Mucosa of gallbladder (tissue), 1 donor: ENCODE measurements around the gene CDK8. TPM values are rescaled to one million over a fixed set of nuclear protein-coding genes. Genes with fewer than 3 reads are reported as not detected.
"Not testable (repeated sequence)": the region's sequence is repeated elsewhere in the genome, so short reads cannot be mapped to it uniquely, and the experiment has no call there.

ENCODE experiments used
- DNase-seq: peaks from one replicate; pipeline ENCODE4 v3.0.0-alpha.2; 2020; ENCODE audit warnings: low spot score
- total RNA-seq: library from RNA; stranded (reverse); gene quantifications from one replicate; pipeline ENCODE4 v1.2.1, GENCODE V29; 2021
- donor health status: DM: no; HTN: no; CAD: no.

Gene CDK8
- total RNA-seq, 1 donor from 2014 or later: 19.9 TPM

DNA sequence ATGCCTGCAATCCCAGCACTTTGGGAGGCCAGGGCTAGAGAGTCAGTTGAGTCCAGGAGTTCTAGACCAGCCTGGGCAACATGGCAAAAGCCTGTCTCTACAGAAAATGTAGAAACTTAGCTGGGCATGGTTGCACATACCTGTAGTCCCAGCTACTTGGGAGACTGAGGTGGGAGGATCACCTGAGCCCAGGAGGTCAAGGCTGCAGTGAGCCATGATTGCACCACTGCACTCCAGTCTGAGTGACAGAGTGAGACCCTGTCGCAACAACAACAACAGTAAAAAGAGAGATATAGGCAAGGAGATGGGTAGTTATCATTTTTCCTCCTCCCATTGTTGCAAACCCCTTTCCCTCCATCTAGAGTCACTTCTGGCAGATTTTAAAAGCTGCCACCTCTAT lies 62.2 kb downstream of the CDK8 start:
- DNase-seq: not testable (repeated sequence)

DNA sequence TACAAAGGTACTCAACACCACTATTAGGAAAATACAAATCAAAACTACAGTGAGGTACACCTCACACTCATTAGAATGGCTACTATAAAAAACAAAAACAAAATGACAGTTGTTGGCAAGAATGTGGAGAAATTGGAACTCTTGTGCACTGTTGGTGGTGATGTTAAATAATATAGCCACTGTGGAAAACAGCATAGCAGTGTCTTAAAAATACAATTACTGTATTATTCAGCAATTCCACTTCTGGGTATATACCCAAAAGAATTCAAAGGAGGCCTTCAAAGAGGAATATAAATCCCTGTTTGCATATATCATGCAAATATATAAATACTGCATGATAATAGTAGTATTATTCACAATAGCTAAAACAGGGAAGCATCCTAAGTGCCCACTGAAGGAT lies 66.8 kb downstream of the CDK8 start:
- no peak for DNase-seq

DNA sequence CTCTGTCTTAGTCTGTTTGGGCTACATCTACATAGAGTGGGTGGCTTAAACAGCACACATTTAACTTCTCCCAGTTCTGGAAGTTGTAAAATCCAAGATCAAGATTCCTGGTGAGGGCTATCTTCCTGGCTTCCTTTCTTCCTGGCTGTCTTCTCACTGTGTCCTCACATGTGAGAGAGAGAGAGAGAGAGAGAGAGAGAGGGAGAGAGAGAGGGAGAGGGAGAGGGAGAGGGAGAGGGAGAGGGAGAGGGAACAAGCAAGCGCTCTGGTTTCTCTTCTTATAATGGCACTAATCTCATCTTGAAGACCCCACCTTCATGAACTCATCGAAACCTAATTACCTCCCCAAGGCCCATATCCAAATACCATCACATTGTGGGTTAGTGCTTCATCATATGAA lies 69.2 kb downstream of the CDK8 start:
- DNase-seq: no peak

- DNase-seq: no peak
Observed at GRCh38 chr13:26323764-26324163, 69.8 kb downstream of the CDK8 start.

- DNase-seq: no peak
Observed at GRCh38 chr13:26324294-26324693, 70.4 kb downstream of the CDK8 start.

DNA sequence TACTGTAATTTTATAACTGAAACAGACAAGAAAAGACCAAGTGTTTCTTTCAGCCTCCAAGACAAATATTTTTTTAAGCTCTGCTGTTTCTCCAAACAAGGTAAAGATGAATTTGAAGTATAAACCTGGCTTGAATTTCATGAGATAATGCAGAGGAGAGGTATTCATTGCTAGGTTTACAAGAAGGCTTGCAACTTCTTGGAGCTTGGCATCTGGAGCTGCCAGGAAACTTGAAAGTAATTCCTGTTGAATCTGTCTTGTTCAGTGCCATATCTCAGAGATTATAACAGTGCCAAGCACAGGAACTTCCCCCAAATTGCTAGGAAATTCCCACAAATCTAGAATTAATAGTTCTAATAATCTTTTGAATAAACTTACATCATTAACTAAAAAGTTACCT lies 70.9 kb downstream of the CDK8 start:
- no peak for DNase-seq

DNA sequence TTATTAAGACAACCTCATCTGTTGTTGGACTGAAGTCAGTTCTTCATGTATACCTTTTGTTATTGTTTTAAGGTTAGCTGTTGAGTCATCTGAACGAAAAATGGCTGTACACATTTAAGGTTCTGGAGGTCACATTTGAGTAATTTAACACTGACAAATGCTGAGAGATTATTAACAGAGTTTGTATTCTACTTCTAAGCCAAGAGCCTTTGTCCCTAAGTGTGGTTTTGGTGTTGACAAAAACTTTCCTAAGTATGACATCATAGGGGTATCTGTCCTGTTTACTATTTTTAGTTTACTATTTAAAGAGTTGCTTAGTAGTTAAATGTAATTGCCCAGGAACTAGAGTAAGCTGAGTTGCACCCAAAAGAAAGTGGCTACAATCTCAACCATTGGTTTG lies 71.9 kb downstream of the CDK8 start:
- DNase-seq: no peak

GRCh38 chr13:26326562-26326961 lies 72.6 kb downstream of the CDK8 start:
- no peak for DNase-seq

- DNase-seq: no peak
Observed at GRCh38 chr13:26327940-26328725, 74.2 kb downstream of the CDK8 start.

DNA sequence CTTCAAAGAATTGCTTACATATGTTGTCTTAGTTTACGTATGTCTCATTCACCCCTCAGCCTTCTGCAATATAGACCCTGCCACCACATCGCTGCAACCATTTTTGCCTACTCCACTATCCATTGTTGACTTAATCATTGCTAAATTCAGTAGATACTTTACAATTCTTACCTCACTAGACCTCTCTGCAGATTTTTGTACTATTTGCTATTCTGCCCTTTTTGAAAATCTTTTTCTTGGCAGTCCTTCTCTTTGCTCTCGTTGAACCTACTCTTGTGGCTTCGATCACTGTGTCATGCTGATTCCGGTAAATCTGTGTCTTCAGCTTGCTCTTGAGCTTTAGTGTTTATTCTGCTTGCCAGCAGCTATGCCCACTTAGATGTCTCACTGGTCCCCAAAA lies 81.2 kb downstream of the CDK8 start:
- DNase-seq: no peak

DNA sequence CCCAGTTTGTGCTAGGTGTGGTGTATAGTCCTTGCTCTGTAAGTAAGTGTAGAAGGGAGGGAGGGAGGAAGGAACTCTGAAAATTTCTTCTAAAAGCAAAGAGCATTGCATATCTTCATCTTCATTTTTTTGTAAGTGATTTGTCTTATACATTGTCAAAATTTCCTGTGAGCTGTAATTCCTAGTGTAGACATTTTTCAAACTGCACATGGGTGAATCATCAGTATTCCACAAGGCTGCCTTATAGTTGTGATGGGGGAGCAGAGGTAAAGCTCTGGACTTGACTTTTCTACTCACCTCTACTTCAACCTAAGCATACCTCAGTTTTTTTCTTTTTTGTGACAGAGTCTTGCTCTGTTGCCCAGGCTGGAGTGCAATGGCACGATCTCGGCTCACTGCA lies 86.9 kb downstream of the CDK8 start:
- DNase-seq: no peak

- no peak for DNase-seq
Observed at GRCh38 chr13:26342898-26343297, 89.0 kb downstream of the CDK8 start.

- no peak for DNase-seq
Observed at GRCh38 chr13:26343816-26344215, 89.9 kb downstream of the CDK8 start.

DNA sequence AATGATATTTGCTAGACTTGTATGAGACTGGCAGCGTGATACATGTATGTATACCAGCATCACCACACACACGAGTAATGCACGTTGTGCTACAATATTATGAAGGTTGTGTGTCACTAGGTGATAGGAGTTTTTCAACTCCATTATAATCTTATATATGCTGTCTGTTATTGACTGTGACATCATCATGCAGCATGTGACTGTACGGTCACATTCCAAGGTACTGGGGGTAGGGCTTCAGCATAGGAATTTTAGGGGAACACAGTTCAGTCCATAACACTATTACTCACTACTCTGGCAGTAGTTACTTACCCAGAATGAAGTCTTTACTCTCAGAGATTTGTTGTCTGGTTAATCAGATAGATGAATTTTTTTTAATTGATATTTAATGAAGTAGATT lies 91.1 kb downstream of the CDK8 start:
- no peak for DNase-seq

- no peak for DNase-seq
Observed at GRCh38 chr13:26348966-26349365, 95.0 kb downstream of the CDK8 start.

DNA sequence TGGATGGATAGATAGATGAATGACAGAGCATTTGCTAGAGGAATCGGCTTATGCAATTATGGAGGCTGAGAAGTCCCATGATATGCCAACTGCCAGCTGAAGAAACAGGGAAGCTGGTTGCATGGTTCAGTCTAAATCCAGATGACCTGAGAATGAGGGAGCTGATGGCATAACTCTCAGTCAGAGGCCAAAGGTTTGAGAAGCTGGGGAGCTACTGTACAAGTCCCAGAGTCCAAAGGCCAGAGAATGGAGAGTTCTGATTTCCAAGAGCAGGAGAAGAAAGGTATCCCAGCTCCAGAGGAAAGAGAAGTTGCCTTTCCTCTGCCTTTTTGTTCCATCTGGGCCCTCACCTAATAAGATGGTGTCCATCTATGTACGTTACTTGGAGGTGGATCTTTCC lies 108.3 kb downstream of the CDK8 start:
- no peak for DNase-seq

- no peak for DNase-seq
Observed at GRCh38 chr13:26370553-26370952, 116.6 kb downstream of the CDK8 start.

DNA sequence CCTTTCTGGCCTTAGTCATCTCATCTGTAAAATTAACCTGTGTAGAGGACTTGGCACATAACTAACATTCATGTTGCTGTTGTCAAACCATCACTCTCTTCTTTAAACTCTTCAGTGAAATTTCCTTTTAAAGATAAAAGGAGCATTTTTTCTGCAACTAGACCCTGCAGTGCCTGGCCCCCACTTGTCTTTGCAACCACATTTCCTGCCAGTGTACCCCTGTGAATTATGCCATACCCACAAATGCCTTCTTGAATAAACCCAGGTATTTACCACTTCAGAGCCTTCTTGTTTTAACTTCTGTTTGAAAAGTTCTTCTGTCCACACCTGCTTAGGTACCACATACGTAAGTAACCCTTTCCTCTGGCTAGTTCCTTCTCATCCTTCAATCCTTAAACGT lies 118.8 kb downstream of the CDK8 start:
- DNase-seq: no peak

DNA sequence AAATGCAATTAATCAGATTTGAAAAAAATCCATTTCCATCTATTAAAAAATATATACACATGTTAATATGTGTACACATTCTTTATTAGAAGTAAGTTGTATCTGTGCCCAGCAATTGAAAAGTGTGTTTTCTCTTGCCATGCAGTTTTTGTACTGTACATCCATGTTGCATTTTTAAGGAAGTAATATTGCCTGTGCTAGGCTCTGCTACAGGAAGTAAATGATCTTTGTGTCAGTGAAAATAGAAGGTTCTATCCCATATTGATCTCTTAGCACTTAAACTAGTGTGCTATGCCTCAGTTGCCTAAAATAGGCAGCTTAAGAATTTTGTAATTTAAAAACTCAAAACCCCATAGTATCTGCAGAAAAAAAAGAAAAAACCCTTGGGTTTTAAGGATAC lies 122.5 kb downstream of the CDK8 start:
- DNase-seq: no peak

- DNase-seq: no peak
Observed at GRCh38 chr13:26377038-26377437, 123.1 kb downstream of the CDK8 start.

GRCh38 chr13:26378116-26378515 lies 124.2 kb downstream of the CDK8 start:
- DNase-seq: no peak

DNA sequence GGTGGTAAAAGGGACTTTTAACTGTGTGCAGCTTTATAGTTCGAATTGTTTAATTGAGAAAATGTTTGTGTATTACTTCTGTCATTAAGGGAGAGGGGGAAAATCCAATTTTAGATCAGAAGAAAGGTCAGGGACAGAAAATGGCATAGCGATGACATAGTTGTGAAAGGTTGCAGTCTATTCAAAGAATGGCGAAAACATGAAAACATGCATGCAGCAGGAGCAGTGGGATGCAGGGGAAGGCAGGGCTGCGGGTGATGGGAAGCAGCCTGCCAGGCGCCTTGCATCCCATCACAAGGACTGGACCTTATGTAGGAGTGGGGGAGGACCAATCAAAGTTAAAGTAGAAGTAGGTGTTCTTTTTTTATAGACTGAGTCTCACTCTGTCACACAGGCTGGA lies 125.9 kb downstream of the CDK8 start:
- no peak for DNase-seq

GRCh38 chr13:26380930-26381329 lies 127.0 kb downstream of the CDK8 start:
- DNase-seq: no peak

DNA sequence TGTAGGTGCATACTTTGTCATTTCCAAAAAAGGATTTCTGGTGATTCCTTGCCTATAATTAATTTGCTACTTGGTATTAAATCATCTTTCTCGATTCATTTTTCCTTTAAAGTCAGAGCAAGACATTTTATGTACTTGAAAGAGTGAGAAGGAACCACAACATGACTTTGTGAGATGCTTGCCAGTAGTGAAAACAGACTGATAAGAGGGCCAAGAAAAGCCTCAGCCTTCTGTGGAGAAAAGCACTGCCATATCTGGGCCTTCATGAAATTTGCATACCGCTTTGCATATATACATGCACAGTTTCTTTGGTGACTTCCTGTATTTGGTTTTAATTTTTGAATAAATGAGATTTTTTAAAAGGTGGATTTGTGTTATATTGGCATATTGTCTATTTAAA lies 128.4 kb downstream of the CDK8 start:
- no peak for DNase-seq
